GM19193 (cell line): ENCODE measurements around the gene EXOC4.

ENCODE experiments used
- POLR2A ChIP-seq: IDR thresholded peaks from 4 replicates; pipeline ENCODE4 v1.6.1; 2011; ENCODE audit not compliant: insufficient read depth, insufficient read length; ENCODE audit errors: extremely low read depth

The EXOC4 gene

DNA sequence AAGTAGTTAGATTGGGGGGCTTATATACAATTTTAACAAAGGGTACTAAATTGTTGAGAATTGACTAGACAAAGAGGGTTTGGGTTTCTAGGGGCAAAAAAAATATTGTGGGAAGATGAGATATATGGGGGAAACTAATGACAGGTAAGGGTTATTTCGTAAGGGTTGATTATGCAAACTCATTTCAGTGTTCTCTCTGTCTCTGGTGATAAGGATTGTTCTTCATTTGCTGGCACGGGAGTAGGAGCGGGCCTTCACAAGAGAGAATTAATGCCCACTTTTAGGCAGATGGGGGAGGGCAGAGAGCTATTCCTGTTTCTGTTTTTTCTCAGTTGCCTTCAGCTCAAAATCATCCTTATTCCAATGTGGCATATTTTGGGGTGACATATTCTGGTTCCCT, 258.4 kb downstream of the EXOC4 start:
- no peak for TF ChIP-seq POLR2A

DNA sequence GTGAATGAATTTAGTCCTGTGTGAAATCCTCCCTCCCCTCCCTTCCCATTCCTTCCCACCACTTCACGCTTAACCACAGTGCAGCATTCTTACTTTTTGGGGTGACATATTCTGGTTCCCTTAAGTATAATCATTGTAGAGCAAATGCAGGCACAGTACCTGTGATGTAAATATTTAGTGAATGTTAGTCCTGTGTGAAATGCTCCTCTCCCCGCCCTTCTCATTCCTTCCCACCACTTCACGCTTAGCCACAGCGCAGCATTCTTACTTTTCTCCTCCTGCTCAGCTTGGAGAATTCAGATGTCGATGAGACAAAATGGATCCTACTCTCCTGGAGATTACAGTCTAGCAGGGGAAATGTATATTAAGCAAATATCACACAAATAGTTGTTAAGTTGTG, 258.8 kb downstream of the EXOC4 start:
- no peak for TF ChIP-seq POLR2A

DNA sequence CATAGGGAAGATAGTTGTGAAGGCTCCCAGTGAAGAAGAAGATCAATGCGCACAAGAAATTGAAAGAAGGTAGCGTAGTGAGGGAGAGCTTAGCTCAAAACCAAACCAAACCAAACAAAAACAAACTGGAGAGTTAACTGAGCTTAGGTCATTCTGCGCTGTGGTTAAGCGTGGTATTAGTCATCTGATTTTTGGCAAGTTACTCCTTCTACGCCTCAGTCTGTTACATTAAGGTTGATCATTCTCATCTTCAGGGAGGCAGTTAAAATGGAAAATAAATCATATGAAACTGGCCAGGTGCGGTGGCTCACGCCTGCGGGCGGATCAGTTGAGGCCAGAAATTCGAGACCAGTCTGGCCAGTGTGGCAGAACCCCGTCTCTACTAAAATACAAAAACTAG, 259.7 kb downstream of the EXOC4 start:
- no peak for TF ChIP-seq POLR2A

DNA sequence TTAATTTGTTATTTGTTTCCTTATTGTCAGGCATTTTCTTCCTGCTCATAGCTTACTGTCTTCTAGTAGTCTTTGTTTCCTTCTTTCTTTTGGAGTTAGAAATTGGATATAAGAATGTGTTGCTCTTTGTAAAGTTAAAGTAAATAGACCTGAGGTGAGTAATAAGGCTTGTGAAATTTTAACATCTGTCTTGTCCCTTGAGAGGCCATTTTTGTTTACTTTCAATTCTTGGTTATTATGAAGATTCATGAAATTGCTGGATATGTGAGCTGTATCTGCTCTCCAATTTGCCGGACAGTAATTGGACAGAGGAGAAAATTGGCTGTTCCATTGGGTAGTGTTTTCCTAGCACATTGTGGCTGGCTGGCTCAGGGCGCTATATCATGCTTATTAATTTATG, 260.7 kb downstream of the EXOC4 start:
- TF ChIP-seq POLR2A = no peak

DNA sequence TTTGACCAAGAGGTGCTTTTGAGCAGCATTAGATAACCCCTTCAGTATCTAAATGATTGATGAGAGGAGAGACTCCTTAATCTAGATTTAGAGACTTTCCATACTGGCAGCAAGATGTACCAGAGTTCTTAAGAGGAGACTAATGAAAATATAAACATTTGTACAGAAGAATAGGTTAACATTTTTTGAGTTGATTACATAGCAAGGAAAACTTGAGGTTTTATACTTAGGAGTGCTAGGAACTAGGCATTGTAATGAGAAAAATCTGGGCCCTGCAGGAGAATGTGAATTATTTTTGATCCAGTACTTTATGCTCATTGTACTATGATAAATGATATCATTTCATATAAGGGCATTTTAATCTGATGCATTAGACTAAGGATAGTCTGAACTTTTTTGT, 261.7 kb downstream of the EXOC4 start:
- no peak for TF ChIP-seq POLR2A

DNA sequence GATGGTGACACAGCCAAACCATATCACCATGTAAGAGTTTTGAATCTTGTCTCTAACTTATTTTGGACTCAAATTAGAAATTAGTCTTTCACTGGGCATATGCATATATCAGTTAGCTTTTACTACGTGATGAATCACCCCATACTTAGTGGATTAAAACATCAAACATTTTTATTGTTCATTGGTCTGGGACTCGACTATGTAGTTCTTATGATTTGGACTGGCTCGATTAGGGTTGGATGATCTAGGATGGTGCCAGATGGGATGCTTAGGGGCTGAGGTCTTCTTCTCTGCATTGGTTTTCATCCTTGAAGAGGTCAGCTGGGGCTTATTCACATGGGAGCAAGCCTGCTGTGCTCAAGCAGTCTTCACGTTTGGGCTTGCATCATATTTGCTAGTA, 264.9 kb downstream of the EXOC4 start:
- TF ChIP-seq POLR2A = no peak

DNA sequence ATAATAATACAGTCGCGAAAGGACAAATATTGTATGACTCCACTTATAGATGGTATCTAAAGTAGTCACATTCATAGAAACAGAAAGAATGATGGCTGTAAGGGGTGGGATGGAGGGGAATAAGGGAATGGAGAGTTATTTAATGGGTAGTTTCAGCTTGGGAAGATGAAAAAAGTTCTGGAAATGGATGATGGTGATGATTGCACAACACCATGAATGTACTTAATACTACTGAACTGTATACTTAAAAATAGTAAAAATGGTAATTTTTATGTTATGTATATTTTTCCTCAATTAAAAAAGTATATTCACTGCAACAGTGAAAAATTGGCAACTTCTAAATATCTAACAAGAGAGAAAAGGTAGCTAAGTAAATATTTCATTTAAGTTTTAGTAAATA, 265.8 kb downstream of the EXOC4 start:
- TF ChIP-seq POLR2A = no peak

DNA sequence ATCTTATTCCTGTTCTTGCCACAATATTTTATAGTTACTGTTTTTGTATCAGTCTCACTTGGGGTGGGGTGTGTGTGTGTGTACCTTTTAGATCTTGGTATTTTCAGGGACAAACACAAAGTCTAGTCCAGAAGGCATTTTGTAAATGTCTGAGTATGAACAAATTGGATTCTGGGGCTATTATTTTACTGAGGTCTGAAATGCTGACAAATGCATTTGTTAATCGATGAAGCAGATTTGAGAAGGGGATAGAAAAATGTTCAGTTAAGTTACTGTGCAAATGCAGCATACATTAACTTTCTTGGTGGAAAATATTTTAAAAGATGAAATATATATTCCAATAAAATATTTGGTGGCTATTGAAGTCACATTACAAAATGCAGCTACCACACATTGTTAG, 267.4 kb downstream of the EXOC4 start:
- no peak for TF ChIP-seq POLR2A

DNA sequence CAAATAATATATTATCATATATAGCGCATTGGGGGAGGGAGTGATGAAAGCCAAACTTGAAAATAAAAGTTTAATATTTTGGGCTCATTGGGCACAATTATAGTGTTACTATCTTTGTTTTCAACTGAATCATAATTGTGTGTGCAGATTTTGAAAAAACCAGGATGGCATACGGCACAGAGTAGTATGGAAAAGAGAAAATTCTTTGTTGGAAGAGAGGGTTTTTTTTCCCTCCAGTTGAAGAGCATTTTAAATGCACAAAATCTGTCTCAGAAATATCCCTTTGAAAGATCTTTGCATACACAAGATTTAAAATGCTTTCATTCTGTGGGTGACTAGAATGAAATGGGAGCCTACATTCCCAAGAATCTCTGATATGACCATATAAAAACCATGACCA, 269.6 kb downstream of the EXOC4 start:
- TF ChIP-seq POLR2A = no peak

DNA sequence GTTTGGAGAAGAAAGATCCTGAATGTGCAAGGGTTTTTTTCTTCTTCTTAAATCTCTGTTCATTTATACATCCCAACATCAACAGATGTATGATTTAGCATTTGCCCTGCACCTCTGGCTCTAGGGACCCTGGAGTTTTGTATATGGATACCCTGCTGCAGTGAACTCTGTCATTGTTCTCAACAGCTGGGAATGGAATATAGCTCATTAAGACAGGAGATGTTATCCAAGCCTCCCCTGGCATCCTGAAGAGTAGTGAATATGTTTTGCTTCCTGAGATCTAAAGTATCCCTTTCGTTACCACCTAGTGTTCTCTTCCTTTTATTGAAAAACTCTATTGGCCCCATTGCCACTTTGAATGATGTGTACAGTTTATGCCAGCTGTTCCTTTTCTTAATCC, 275.9 kb downstream of the EXOC4 start:
- no peak for TF ChIP-seq POLR2A

DNA sequence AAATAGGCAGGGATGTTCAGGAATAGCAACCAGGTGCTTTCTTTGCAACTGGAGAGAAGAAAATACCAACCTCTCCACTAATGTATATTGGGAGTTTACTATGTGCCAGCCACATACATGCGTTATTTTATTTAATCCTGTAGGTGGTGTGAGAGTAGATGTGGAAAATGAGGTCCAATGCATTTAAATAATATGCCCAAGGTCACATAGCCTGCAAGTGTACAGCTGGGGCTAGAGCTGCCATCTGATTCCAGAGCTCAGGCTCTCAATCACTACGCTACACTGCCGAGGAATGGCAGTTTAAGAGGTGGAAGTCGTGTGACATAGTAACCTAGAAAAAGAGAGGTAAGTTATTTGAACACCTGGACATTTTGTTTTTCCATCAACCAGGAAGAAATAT, 277.0 kb downstream of the EXOC4 start:
- TF ChIP-seq POLR2A = no peak

DNA sequence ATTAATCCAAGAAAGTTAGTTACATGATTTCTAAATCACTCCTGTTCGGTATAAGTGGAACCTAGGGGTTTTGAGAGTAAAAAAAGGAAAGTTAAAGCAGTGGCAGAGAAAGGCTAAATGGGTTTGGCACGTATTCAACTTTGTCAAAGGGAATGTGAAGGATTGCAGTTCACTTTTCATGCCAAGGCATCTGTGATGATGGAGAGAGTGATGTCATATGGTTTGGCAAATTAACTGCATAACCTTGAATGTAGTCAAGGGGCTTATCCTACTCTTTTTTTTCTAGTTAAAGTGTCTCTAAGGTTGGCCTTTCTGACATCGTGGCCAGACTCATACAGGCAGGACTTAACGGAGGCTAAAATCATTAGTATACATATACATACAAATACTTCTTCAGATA, 277.8 kb downstream of the EXOC4 start:
- no peak for TF ChIP-seq POLR2A

DNA sequence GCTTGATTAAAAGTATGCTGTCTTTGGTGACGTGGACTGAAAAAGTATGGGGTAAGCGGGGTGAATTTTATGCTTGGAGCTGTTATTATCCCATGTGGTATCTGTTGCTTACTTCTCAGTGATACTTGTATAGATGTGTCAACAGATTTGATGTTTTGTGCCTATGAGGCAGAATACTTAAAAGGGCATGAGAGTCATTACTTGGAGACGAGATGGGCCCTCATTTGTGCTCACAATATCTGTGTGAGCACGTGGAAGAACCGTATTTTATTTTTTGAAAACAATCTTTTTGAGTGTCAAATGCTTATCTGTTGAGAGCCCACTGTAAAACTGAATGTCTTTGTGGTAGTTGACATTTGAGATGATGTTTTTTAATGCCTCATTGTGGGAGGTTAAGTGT, 281.9 kb downstream of the EXOC4 start:
- TF ChIP-seq POLR2A = no peak

DNA sequence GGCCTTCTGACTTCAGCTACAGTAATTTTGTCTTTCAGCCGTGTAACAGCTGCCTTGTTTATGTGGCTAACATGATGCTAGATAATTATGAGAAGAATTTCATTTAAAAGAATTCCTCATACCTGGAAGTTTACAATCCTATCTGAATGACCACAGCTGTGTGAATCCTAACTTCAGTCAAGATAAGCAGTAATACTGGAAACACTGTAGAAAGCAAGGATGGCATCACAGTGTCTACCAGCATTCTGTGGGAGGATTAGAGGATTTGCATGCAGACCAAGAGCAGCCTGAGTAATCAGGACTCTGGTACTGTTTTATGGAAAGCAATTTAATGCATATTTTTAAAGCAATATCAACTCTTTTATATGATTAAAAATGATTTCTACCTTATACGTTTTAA, 282.4 kb downstream of the EXOC4 start:
- TF ChIP-seq POLR2A = no peak

DNA sequence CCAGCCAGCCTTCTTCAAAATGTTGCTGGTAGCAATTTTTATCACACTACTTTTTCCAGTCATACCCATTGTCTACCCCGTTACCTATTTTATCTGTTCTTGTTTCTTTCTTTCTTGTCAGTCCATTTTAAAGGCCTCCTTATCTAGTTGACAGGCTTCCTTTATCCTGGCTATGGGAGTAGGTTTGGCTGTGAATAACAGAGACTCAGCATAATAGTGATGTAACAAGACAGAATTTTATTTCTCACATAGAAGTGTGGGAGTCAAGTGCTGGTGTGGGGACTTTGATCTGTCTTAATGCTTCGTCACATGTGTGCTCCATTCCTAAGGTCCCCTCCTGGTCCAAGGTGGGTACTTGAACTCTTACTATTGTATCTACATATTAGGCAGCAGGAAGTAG, 283.6 kb downstream of the EXOC4 start:
- TF ChIP-seq POLR2A = no peak

DNA sequence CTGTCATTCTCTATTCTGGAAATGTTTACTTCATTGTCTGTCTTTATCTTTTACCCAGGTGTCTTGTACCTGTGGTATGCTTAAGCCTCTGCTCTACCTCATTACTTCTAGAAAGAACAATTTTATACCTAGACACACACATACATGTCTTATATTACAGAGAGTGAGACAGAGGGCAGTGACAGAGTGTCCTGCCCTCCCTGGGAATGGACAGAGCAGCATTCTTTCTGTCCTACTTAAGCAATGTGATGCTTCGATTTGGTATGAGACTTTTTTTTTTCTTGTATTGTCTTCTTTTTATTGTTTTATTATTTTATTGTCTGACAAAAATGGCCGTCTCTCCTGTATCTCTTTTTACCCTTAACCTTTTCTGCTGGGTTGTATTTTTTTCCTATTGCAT, 286.1 kb downstream of the EXOC4 start:
- TF ChIP-seq POLR2A = no peak

DNA sequence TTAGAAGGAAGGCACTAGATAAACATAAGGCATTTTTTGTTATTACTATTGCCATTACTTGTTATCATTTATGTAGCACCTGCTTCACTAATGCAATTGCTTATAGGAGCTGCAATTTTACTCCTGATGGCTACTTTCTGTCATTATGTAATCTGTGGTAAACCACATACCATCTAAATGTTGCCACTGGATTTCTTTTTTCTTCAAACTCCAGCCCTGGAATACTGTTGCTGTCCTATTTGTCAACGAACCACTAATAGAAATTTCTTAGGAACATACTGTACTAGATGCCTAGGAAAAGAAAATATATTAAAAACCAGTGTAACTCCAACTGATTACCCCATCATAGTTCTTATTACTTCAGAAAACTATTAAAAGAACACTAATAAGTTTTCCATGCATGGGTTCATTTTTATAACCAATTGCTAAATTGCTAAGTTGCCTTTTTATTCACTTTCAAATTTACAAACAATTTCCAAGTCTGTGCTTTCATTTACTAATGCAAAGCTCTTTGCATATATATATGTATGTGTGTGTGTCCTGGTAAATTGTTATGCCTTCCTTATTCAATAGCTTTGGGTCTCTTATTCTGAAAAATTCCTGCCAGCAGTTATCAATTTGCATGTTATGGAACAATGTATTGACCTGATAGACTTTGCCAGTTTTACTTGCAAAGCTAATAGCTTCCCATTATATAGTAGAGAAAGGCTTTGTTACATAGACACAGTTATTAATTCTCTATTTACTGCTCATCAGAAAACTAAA, 287.4 kb downstream of the EXOC4 start:
- no peak for TF ChIP-seq POLR2A
